B cell (primary cell): ENCODE data around the gene MLLT10.

Source experiments
- CTCF ChIP-seq: fragments of 200-600 bp; IDR thresholded peaks from one replicate; pipeline ENCODE4 v1.8.0; 2022; ENCODE audit warnings: antibody characterized with exemption, mild to moderate bottlenecking
- EZH2 ChIP-seq: IDR thresholded peaks from 2 replicates; pipeline ENCODE4 v1.6.1; 2012; ENCODE audit warnings: borderline replicate concordance, low read depth, mild to moderate bottlenecking, moderate library complexity, low read length; ENCODE audit not compliant: insufficient read depth, poor library complexity, severe bottlenecking

GRCh38 chr10:21638681-21639080 lies 104.6 kb downstream of the MLLT10 start:
- TF ChIP-seq CTCF (no peak), EZH2 (no peak)
